GM23338 (cell line): ENCODE data around the gene FMNL1. TPM values are rescaled to one million over a fixed set of nuclear protein-coding genes. Genes with fewer than 3 reads are reported as not detected.

Experiments
- ATAC-seq: fragments of 200-7000 bp; cut with Tn5 transposase; 3 replicates; pipeline ENCODE4 v1.9.1; 2020
- DNase-seq: peaks from one replicate; pipeline ENCODE4 v3.0.0-alpha.2; 2015; ENCODE audit warnings: low spot score
- H2AFZ ChIP-seq: fragments of 200-600 bp; sonication (generic); 2 replicates; pipeline ENCODE4 v1.8.0; 2016; ENCODE audit warnings: antibody characterized with exemption, mild to moderate bottlenecking, moderate library complexity
- H3F3A ChIP-seq: fragments of 200-600 bp; sonication (generic); replicated peaks from 2 replicates; pipeline ENCODE4 v1.8.0; 2017; ENCODE audit warnings: antibody characterized with exemption, mixed run types, low read depth
- H3K27ac ChIP-seq: fragments of 200-600 bp; sonication (generic); 2 replicates; pipeline ENCODE4 v1.6.1; 2016; ENCODE audit warnings: low read depth
- H3K27me3 ChIP-seq: fragments of 200-600 bp; sonication (generic); 2 replicates; pipeline ENCODE4 v1.8.0; 2016; ENCODE audit warnings: mild to moderate bottlenecking, mixed run types, moderate library complexity; ENCODE audit not compliant: insufficient read depth
- H3K36me3 ChIP-seq: fragments of 200-600 bp; sonication (generic); 2 replicates; pipeline ENCODE4 v1.8.0; 2016; ENCODE audit warnings: mild to moderate bottlenecking; ENCODE audit not compliant: insufficient read depth
- H3K4me1 ChIP-seq: fragments of 200-600 bp; sonication (generic); 2 replicates; pipeline ENCODE4 v1.8.0; 2016; ENCODE audit warnings: mild to moderate bottlenecking, moderate library complexity; ENCODE audit not compliant: insufficient read depth
- H3K4me2 ChIP-seq: fragments of 200-600 bp; sonication (generic); 2 replicates; pipeline ENCODE4 v1.7.1; 2017; ENCODE audit warnings: mixed run types
- H3K4me3 ChIP-seq: fragments of 200-600 bp; sonication (generic); 2 replicates; pipeline ENCODE4 v1.6.1; 2016; ENCODE audit warnings: mixed run types
- H3K79me2 ChIP-seq: fragments of 200-600 bp; sonication (generic); replicated peaks from 2 replicates; pipeline ENCODE4 v1.8.0; 2017; ENCODE audit warnings: mild to moderate bottlenecking; ENCODE audit not compliant: insufficient read depth
- H3K9me2 ChIP-seq: fragments of 200-600 bp; sonication (generic); 2 replicates; pipeline ENCODE4 v1.8.0; 2017; ENCODE audit not compliant: insufficient read depth
- H4K20me1 ChIP-seq: fragments of 200-600 bp; sonication (generic); replicated peaks from 2 replicates; pipeline ENCODE4 v1.8.0; 2017; ENCODE audit warnings: mild to moderate bottlenecking; ENCODE audit not compliant: insufficient read depth
- H3K27ac Mint-ChIP-seq: 2 replicates; pipeline ENCODE4 v1.8.0; 2020; ENCODE audit warnings: inconsistent platforms, mild to moderate bottlenecking, moderate library complexity, mixed read lengths
- H3K27me3 Mint-ChIP-seq: 3 replicates; pipeline ENCODE4 v1.8.0; 2022; ENCODE audit warnings: low read depth, mild to moderate bottlenecking, moderate library complexity, mixed read lengths, inconsistent platforms; ENCODE audit not compliant: insufficient read depth, poor library complexity
- H3K36me3 Mint-ChIP-seq: 3 replicates; pipeline ENCODE4 v1.8.0; 2021; ENCODE audit warnings: low read depth, mild to moderate bottlenecking, inconsistent platforms, moderate library complexity, mixed read lengths
- H3K4me1 Mint-ChIP-seq: 3 replicates; pipeline ENCODE4 v1.8.0; 2020; ENCODE audit warnings: mild to moderate bottlenecking, inconsistent platforms, mixed read lengths
- H3K4me3 Mint-ChIP-seq: 3 replicates; pipeline ENCODE4 v1.8.0; 2021; ENCODE audit warnings: moderate library complexity, mild to moderate bottlenecking, inconsistent platforms, mixed read lengths
- H3K9me3 Mint-ChIP-seq: 3 replicates; pipeline ENCODE4 v1.8.0; 2020; ENCODE audit warnings: moderate library complexity, mild to moderate bottlenecking, inconsistent platforms, mixed read lengths
- CREB1 ChIP-seq: fragments of 250-450 bp; sonication (Bioruptor Pico); IDR thresholded peaks from 2 replicates; pipeline ENCODE4 v1.5.0; 2020; ENCODE audit warnings: low read depth, mild to moderate bottlenecking, moderate library complexity
- CTCF ChIP-seq, 2 experiments: fragments of 200-600 bp in 1 of 2; sonication (generic) in 1 of 2; conservative IDR thresholded peaks; 2 replicates each; pipeline versions ENCODE4 v1.5.1 to v1.6.1; 2016 to 2017; ENCODE audit warnings: antibody characterized with exemption in 2 of 2, low read depth in 2 of 2, mild to moderate bottlenecking in 2 of 2, moderate library complexity in 1 of 2
- EZH2 ChIP-seq: fragments of 200-600 bp; sonication (generic); IDR thresholded peaks from one replicate; pipeline ENCODE4 v1.8.0; 2017; ENCODE audit warnings: antibody characterized with exemption, mild to moderate bottlenecking, low read depth; ENCODE audit not compliant: unreplicated experiment
- EZH2phosphoT487 ChIP-seq: fragments of 200-600 bp; sonication (generic); IDR thresholded peaks from one replicate; pipeline ENCODE4 v1.8.1; 2018; ENCODE audit warnings: antibody characterized with exemption; ENCODE audit not compliant: unreplicated experiment
- JUNB ChIP-seq: IDR thresholded peaks from one replicate; pipeline ENCODE4 v1.6.1; 2016; ENCODE audit warnings: antibody characterized with exemption; ENCODE audit not compliant: unreplicated experiment
- NANOG ChIP-seq: IDR thresholded peaks from 2 replicates; pipeline ENCODE4 v1.6.1; 2016; ENCODE audit warnings: antibody characterized with exemption, borderline replicate concordance
- POLR2AphosphoS5 ChIP-seq: IDR thresholded peaks from 2 replicates; pipeline ENCODE4 v1.6.1; 2016; ENCODE audit warnings: antibody characterized with exemption, low read depth
- STAT1 ChIP-seq: IDR thresholded peaks from one replicate; pipeline ENCODE4 v1.6.1; 2016; ENCODE audit warnings: antibody characterized with exemption; ENCODE audit not compliant: unreplicated experiment
- ZNF114 ChIP-seq: fragments of 250-450 bp; sonication (Bioruptor Pico); IDR thresholded peaks from 2 replicates; pipeline ENCODE4 v1.5.0; 2020; ENCODE audit warnings: mild to moderate bottlenecking, moderate library complexity
- ZNF331 ChIP-seq: fragments of 250-450 bp; sonication (Bioruptor Pico); IDR thresholded peaks from 2 replicates; pipeline ENCODE4 v1.5.0; 2020; ENCODE audit warnings: low read depth, mild to moderate bottlenecking, moderate library complexity
- polyA plus RNA-seq: library from polyadenylated mRNA; unstranded; fragments of >200 nt; fragmentation: Nextera tagmentation; extraction: Ambion mirVana; gene quantifications from 2 replicates; pipeline ENCODE4 v1.2.1, GENCODE V29; 2016
- total RNA-seq: library from RNA; depleted of rRNA; stranded (reverse); fragments of >200 nt; shearing (Covaris generic); gene quantifications from 2 replicates; pipeline ENCODE4 v1.2.3, GENCODE V29; 2014
- TF ChIP-seq, protein P1 (sequence below): fragments of 250-450 bp; sonication (Bioruptor Pico); IDR thresholded peaks from 2 replicates; pipeline ENCODE4 v1.5.0; 2020; ENCODE audit warnings: mild to moderate bottlenecking, moderate library complexity
- TF ChIP-seq, protein P2 (sequence below): IDR thresholded peaks from 2 replicates; pipeline ENCODE4 v1.6.1; 2016; ENCODE audit warnings: antibody characterized with exemption
- TF ChIP-seq, protein P3 (sequence below): IDR thresholded peaks from one replicate; pipeline ENCODE4 v1.6.1; 2018; ENCODE audit warnings: antibody characterized with exemption; ENCODE audit not compliant: unreplicated experiment

Gene FMNL1
- total and polyA plus RNA-seq, 2 experiments from 2014 or later, result 6.6 to 9.3 TPM

GRCh38 chr17:45243750-45244149 lies 22.1 kb downstream of the FMNL1 start:
- no peak overlapping the region for H2AFZ ChIP-seq
- Mint-ChIP-seq H3K27me3 (peaks cover 38% of the 10 kb centered on the region), H3K4me1 (peaks cover 28% of the 10 kb centered on the region), H3K27ac (no peak overlapping the region), H3K36me3 (no peaks in the 10 kb centered on the region; the same call in 2 of the 3 replicates), H3K9me3 (no peaks in the 10 kb centered on the region; the same call in 2 of the 3 replicates), H3K4me3 (no peak overlapping the region)
- no peak for ATAC-seq
- H3K36me3 ChIP-seq, result no peaks in the 10 kb centered on the region
- no peaks in the 10 kb centered on the region for H4K20me1 ChIP-seq
- H3K4me2 ChIP-seq, result no peak overlapping the region
- no peaks in the 10 kb centered on the region for H3K79me2 ChIP-seq
- no peaks in the 10 kb centered on the region for H3K9me2 ChIP-seq
- H3K27me3 ChIP-seq, result peaks cover 23% of the 10 kb centered on the region
- TF ChIP-seq NANOG, result no peak
- TF ChIP-seq EZH2, result no peak
- TF ChIP-seq, protein P1, sequence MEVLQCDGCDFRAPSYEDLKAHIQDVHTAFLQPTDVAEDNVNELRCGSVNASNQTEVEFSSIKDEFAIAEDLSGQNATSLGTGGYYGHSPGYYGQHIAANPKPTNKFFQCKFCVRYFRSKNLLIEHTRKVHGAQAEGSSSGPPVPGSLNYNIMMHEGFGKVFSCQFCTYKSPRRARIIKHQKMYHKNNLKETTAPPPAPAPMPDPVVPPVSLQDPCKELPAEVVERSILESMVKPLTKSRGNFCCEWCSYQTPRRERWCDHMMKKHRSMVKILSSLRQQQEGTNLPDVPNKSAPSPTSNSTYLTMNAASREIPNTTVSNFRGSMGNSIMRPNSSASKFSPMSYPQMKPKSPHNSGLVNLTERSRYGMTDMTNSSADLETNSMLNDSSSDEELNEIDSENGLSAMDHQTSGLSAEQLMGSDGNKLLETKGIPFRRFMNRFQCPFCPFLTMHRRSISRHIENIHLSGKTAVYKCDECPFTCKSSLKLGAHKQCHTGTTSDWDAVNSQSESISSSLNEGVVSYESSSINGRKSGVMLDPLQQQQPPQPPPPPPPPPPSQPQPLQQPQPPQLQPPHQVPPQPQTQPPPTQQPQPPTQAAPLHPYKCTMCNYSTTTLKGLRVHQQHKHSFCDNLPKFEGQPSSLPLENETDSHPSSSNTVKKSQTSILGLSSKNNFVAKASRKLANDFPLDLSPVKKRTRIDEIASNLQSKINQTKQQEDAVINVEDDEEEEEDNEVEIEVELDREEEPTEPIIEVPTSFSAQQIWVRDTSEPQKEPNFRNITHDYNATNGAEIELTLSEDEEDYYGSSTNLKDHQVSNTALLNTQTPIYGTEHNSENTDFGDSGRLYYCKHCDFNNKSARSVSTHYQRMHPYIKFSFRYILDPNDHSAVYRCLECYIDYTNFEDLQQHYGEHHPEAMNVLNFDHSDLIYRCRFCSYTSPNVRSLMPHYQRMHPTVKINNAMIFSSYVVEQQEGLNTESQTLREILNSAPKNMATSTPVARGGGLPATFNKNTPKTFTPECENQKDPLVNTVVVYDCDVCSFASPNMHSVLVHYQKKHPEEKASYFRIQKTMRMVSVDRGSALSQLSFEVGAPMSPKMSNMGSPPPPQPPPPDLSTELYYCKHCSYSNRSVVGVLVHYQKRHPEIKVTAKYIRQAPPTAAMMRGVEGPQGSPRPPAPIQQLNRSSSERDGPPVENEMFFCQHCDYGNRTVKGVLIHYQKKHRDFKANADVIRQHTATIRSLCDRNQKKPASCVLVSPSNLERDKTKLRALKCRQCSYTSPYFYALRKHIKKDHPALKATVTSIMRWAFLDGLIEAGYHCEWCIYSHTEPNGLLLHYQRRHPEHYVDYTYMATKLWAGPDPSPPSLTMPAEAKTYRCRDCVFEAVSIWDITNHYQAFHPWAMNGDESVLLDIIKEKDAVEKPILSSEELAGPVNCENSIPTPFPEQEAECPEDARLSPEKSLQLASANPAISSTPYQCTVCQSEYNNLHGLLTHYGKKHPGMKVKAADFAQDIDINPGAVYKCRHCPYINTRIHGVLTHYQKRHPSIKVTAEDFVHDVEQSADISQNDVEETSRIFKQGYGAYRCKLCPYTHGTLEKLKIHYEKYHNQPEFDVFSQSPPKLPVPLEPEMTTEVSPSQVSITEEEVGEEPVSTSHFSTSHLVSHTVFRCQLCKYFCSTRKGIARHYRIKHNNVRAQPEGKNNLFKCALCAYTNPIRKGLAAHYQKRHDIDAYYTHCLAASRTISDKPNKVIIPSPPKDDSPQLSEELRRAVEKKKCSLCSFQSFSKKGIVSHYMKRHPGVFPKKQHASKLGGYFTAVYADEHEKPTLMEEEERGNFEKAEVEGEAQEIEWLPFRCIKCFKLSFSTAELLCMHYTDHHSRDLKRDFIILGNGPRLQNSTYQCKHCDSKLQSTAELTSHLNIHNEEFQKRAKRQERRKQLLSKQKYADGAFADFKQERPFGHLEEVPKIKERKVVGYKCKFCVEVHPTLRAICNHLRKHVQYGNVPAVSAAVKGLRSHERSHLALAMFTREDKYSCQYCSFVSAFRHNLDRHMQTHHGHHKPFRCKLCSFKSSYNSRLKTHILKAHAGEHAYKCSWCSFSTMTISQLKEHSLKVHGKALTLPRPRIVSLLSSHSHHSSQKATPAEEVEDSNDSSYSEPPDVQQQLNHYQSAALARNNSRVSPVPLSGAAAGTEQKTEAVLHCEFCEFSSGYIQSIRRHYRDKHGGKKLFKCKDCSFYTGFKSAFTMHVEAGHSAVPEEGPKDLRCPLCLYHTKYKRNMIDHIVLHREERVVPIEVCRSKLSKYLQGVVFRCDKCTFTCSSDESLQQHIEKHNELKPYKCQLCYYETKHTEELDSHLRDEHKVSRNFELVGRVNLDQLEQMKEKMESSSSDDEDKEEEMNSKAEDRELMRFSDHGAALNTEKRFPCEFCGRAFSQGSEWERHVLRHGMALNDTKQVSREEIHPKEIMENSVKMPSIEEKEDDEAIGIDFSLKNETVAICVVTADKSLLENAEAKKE, result no peak
- TF ChIP-seq ZNF331 (CRISPR knock-in tag), result no peak
- TF ChIP-seq, protein P2, sequence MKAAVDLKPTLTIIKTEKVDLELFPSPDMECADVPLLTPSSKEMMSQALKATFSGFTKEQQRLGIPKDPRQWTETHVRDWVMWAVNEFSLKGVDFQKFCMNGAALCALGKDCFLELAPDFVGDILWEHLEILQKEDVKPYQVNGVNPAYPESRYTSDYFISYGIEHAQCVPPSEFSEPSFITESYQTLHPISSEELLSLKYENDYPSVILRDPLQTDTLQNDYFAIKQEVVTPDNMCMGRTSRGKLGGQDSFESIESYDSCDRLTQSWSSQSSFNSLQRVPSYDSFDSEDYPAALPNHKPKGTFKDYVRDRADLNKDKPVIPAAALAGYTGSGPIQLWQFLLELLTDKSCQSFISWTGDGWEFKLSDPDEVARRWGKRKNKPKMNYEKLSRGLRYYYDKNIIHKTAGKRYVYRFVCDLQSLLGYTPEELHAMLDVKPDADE, result no peak
- TF ChIP-seq CREB1 (CRISPR knock-in tag), result no peak
- TF ChIP-seq JUNB, result no peak
- TF ChIP-seq CTCF (conservative IDR thresholded peaks at IDR 0.05; ENCODE audit: low read depth in 2 of 2), result no peak
- TF ChIP-seq EZH2phosphoT487, result no peak
- TF ChIP-seq STAT1, result no peak
- no peak for TF ChIP-seq POLR2AphosphoS5
- no peak for TF ChIP-seq ZNF114 (CRISPR knock-in tag)
- TF ChIP-seq, protein P3, sequence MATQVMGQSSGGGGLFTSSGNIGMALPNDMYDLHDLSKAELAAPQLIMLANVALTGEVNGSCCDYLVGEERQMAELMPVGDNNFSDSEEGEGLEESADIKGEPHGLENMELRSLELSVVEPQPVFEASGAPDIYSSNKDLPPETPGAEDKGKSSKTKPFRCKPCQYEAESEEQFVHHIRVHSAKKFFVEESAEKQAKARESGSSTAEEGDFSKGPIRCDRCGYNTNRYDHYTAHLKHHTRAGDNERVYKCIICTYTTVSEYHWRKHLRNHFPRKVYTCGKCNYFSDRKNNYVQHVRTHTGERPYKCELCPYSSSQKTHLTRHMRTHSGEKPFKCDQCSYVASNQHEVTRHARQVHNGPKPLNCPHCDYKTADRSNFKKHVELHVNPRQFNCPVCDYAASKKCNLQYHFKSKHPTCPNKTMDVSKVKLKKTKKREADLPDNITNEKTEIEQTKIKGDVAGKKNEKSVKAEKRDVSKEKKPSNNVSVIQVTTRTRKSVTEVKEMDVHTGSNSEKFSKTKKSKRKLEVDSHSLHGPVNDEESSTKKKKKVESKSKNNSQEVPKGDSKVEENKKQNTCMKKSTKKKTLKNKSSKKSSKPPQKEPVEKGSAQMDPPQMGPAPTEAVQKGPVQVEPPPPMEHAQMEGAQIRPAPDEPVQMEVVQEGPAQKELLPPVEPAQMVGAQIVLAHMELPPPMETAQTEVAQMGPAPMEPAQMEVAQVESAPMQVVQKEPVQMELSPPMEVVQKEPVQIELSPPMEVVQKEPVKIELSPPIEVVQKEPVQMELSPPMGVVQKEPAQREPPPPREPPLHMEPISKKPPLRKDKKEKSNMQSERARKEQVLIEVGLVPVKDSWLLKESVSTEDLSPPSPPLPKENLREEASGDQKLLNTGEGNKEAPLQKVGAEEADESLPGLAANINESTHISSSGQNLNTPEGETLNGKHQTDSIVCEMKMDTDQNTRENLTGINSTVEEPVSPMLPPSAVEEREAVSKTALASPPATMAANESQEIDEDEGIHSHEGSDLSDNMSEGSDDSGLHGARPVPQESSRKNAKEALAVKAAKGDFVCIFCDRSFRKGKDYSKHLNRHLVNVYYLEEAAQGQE, result no peak
- H3F3A ChIP-seq, result peaks cover 31% of the 10 kb centered on the region
- H3K4me1 ChIP-seq, result peaks cover 20% of the 10 kb centered on the region
- DNase-seq, result no peak
- H3K27ac ChIP-seq, result no peak overlapping the region
- no peak overlapping the region for H3K4me3 ChIP-seq
